HG02763 (cell line): ENCODE data around the gene CMTM7.

ENCODE experiments used
- ATAC-seq: cut with Tn5 transposase; IDR thresholded peaks from one replicate; pipeline ENCODE4 v1.9.1; 2021; ENCODE audit warnings: mild to moderate bottlenecking, moderate library complexity; ENCODE audit not compliant: unreplicated experiment

CMTM7 gene

DNA sequence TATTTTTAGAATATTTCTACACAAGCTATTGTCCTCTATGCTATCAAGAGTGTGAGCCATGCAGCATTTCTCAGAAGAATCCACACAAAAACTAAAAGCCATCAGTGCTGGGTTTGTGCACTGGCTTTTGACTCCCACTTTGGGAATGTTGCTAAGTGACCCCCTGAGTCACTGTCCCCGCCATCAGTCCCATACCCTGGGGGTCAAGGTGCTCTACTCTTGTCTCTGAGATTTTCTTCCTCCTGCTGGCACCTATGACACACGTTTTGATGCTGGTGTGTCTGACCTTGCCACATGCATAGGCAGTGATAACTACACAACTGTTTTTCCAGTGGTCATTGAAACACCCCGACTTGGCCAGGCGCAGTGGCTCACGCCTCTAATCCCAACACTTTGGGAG is 19.8 kb downstream of the CMTM7 start:
- ATAC-seq: no peak

DNA sequence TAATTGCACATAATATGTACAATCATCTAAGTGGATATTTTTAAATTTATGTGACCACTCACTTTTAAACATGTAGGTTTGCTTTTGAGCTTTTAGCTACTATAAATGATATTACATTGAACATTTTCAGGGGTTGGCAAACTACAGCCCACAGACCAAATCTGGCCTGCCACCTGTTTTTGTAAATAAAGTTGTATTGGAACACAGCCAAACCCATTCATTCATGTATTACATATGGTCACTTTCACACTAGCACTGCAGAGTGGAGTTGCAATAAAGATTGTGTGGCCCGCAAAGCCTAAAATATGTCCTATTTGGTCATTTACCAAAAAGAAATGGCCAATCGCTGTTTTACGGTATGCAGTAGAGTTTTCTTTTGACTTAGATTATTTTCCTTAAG is 21.2 kb downstream of the CMTM7 start:
- ATAC-seq: no peak

- no peak for ATAC-seq
These were observed 22.3 kb downstream of the CMTM7 start for GRCh38 chr3:32413845-32414521.

GRCh38 chr3:32414522-32415202 is 23.0 kb downstream of the CMTM7 start:
- ATAC-seq: no peak

GRCh38 chr3:32419742-32420125 is 28.1 kb downstream of the CMTM7 start:
- ATAC-seq: no peak

DNA sequence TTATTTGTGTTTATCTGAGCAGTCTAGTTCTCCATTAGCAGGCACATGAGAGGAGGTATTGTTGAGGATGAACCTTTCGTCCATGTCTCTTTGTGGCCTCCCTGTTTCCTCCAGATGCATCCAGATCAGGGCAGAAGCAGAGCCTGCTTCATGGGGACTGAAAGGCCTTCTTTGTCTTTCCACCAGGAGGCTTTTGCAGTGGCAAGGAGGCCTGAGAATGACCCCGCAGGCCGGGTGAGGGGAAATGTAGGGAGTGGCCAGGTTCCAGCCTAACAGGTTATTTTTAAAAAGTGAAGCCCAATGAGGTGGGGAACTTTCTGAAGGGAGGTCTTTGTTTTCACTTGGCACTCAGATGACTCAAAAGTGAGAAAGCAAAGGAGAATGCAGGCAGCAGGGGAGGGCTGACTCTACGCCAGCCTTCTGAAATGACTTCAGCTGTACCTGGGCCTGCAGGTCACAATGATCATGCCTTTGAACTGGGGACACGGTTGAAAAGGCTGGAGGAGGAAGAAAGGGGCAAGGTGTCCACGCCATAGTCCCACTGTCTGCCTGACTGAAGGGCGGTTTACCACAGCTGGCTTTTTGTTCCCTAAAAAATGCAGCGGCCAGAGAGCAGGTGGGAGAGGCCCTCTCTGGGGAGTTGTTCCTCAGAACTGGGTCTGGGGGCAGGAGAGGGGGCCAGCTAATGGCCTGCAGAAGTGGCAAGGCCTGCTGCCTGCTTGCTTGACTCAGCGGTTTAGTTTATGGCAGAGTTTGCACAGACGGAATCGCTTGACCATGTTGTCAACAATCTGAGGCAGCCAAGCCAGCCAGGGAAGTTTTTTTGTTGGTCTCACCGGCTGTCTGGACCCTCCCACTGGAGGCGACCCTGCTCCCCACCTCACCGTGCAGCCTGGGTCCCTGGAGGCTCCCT is 28.7 kb downstream of the CMTM7 start:
- peak; percentile 63 for ATAC-seq

GRCh38 chr3:32421185-32421584 is 29.5 kb downstream of the CMTM7 start:
- ATAC-seq: no peak

- ATAC-seq: no peak
These were observed 30.6 kb downstream of the CMTM7 start for GRCh38 chr3:32421991-32422859.

GRCh38 chr3:32422943-32423342 is 31.3 kb downstream of the CMTM7 start:
- ATAC-seq: no peak

GRCh38 chr3:32423534-32423933 is 31.9 kb downstream of the CMTM7 start:
- ATAC-seq: no peak

DNA sequence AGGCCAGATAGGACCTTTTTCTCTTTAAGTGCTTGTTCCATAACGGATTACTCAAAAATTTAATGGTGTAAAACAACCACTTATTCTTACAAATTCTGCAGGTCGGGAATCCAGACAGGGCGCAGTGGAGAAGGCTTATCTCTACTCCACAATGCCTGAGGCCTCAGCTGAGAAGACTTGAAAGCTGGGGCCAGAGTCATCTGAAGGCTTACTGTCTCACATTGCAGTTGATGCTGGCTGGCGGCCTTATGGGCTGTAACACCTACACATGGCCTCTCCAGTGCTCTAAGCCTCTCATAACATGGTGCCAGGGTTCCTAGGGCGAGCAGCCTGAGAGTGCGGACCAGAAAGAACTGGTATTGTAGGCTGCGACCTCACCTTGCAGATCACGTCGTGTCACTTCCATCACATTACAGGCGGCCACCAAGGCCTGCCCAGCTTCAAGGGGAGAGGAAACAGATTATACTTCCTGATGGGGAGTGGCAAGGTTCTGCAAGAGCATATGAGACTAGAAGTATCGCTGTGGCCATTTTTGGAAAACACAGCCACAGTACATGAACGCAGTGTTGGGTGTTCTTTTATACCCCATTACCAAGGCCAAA is 32.4 kb downstream of the CMTM7 start:
- ATAC-seq: no peak

DNA sequence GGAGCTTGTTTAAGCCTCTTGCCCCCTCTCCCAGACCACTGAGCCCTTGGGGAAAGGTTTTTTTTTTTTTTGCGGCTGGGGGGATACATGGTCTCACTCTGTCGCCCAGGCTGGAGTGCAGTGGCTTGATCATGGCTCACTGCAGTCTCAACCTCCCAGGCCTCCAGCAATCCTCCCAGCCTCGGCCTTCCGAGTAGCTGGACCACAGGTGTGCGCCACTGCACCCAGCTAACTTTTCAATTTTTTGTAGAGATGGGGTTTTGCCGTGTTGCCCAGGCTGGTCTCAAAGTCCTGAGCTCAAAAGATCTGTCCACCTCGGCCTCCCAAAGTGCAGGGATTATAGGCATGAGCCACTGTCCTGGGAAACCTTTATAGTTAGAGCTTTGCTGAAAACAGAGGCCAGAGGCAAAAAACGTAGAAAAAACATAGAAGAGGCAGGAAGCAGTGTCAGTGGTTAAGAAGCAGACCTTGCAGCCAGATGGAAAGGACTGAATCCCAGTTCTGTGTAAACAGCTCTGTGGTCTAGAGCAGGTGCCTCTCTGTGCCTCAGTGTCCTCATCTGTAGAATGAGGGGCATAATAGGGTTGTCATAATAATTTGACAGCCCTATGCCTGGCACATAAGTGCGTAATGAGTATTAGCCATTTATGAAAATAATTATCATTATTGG is 33.1 kb downstream of the CMTM7 start:
- no peak for ATAC-seq

DNA sequence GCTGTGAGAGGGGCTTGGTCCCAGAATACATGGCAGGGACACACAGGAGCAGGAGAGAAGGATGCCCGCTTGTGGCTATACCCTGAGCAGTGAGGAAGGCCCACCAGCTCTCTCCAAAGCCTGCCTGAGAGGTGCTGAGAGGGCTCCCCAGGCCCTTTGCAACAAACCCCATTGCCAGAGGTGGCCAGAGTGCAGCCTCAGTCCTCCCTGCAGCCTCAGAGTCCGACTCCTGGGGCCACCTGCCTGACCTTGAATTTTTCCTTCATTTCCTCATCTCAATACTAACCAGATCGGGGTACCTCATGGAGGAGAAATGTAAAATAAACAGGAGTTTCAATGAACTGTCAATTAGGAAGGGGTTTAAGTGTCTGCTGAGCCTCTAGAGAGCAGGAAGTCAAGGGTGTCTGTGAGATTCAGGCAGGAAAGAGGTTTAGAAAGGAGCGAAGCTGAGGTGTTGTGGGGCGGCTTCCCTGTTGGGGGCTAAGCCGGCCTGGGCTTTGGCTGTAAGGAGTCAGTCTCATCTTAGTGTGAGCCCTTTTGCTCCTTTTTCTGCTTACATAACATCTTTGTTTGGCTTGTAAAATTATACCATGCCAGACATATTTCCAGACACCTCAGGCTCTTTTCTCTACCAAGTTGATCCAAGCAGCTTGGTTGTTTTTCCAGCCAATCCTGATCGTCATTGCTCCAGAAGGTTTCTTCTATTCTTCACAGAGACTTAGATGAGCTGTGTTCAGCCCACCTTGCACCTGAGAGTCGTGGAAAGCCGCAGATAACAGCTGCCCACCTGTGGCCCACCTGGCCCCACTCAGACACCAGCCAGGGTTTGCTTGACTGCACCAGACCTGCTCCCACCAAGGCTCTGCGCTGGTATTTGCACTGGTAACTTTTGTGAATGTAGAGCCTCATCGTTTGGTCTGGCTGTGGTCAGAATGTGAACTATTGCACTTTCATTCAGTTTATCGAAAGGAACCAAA is 36.7 kb downstream of the CMTM7 start:
- ATAC-seq: peak; percentile 63

DNA sequence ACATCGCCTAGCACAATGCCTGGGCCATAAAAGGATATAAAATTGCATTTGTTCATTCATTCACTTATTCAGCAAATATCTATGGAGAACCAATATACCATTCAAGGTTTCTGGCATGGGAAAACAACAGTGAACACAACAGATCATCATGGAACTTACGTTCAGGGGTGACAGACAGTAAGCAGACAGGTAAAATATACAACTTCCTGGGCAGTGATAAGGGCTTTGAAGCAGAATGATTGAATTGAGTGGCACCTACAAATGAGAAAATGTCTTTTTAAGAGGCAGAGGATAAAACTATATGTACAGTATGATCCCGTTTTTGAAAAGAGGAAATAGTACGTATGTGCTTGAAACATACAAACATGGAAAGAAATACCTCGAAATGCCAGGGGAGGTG is 39.2 kb downstream of the CMTM7 start:
- no peak for ATAC-seq

GRCh38 chr3:32431481-32431880 is 39.8 kb downstream of the CMTM7 start:
- no peak for ATAC-seq

DNA sequence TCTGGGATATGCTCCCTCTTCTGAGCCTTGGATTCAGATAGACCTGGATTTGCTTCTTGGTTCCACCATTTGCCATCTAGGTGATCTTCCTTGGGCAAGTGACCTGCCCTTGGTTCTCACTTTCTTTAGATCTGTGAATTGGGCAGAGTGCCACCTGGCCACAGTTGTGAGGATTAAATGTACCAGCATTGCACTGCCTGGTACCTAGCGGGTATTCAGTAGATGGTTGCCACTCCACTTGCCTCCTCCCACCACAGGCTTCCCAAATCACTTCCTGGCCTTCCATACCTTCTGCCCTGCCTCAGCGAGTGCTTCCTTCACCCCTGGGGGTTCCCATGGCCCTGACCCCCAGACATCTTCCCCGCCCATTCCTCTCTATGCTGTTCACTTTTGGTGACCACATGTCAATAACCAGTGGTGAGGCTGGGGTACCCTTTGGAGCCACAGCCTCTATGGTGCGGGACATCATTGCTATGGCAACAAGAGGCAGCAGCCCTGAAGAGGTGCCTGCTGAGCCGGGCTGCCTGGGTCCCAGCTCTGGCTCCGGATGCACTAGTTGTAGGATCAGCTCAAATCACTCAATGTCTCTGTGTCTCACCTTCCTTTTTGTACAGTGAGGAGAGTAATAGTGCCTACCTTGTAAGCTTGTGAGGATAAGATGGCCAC is 40.5 kb downstream of the CMTM7 start:
- ATAC-seq: no peak

GRCh38 chr3:32432711-32433530 is 41.3 kb downstream of the CMTM7 start:
- peak; percentile 36 for ATAC-seq
